NK-92 treated with Interleukin-12 subunit alpha and Interleukin-12 subunit beta, amount 100 ng/mL, for 24 hours (cell line): ENCODE measurements around the gene SNUPN.

ENCODE experiments used
- DNase-seq: peaks from one replicate; lab custom pipeline; 2025; lab: John Stamatoyannopoulos, UW

SNUPN gene

GRCh38 chr15:75625542-75626347, at the start of gene SNUPN:
TSS of gene SNUPN (minus strand) at chr15:75625725. CDS start at chr15:75621051, 4,674 bp downstream.
- DNase-seq, result peak; percentile 96

GRCh38 chr15:75674366-75674765, 48.8 kb upstream of the SNUPN start:
- no peak for DNase-seq

- DNase-seq, result no peak
Measured at GRCh38 chr15:75673426-75674235, 48.1 kb upstream of the SNUPN start.

DNA sequence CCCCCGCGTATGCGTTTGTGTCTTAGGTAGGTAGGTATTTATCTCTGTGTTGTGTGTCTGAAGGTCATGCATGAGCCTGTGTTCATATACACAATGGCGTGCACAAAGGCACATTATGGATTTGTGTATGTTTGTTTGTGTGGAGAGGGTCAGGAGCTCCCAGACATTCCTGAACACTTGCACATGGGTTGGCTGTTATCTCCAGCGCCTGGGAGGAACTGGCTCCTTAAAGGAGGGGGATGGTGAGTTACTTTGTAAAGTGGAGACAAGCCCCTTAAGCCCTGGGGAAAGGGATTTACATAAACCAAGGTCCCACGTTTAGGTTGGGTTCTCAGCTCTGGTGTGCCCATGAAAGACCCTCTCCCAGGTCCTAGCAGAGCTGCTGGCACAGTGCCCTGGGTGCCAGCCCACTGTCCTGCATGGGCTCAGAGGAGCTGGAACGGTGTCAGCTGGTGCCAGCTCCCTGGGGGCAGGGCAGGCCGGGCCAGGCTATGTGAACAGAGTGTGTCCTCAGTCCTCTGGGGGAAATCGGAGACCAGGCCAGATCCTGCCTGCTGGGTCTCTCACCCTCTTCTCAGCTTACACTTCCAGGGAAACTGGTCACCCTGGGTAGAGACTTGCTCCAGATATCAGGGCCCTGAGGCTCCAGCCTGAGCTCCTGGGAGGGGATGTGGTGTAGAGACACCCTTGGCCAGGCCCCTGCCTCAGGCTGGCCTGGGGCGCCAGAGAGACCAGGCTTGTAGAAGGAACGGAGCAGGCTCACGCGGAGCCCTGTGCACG, 47.3 kb upstream of the SNUPN start:
- DNase-seq, result no peak

GRCh38 chr15:75671730-75672602, 46.4 kb upstream of the SNUPN start:
- DNase-seq, result no peak

DNA sequence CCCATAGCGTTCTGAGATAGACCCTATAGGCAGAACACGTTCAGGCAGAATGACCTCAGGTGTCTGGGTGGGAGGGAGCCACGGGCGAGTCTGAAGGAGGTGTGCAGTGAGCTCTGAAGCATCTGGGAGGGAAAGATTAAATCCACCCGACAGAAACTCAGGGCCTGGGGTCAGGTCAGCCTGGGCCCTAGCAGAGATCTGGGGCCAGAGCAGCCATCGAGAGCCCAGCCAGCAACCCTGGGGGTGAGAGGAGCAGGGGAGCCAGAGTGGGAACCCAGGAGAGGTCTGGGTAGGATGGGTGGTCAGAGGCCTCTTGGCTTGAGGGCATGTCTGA, 44.3 kb upstream of the SNUPN start:
- no peak for DNase-seq

DNA sequence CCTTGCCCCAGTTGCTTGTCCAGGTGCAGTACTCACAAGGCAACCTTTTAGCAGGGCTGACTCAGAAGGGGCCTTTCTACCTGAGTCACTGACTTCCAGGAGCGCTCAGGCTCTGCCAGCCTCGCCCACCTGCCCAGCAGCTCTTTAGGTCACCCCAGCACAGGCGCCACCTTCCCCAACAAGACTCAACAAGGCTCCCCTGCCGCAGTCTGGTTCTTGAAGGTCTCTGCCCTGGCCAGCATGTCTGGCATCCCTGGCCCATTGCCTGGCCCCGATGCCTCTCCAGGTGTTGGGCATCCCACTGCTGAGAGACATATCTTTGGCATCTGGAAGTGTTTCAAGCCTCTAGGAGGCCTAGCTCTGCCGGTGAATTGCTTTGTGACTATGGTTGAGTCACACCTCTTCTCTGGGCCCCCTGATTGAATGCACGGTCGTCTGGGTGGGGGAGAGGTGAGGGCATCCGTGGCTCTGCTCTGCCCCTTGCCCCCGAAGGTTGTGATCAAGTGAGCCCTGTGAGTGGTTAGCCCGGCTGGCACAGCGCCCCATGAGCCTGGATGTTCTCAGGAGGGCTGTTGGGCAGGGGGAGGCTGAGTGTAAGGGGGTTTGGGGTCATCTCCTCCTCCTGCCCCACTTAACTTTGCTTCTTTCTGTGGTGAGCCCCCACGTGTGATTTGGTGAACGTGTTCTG, 43.8 kb upstream of the SNUPN start:
- no peak for DNase-seq

- no peak for DNase-seq
Measured at GRCh38 chr15:75666823-75667501, 41.4 kb upstream of the SNUPN start.

DNA sequence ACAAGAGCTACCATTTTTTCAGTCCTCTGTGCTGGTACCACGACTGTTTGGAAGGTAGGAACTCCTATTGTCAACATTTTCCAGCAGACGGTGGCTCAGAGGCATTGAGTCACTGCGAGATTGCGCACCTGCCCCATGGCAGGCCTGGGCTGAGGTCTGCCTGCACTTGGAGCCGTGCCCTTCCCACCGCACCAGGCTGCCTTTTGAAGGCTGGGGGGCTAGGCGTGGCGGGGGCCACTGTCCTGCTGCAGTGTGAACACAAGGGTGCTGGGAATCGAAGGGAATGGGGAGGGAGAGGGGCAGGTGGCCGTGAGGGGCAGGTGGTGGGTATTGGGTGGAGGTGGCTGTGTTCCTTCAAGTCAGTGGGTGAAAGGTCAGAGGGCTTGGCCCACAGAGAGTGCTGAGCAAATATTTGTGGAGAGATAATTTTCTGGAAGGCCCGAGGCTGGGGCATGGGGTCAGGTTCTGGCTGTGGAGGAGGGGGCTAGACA, 38.5 kb upstream of the SNUPN start:
- DNase-seq, result no peak

GRCh38 chr15:75662823-75663519, 37.4 kb upstream of the SNUPN start:
- DNase-seq, result no peak

GRCh38 chr15:75661756-75662140, 36.2 kb upstream of the SNUPN start:
- DNase-seq, result no peak

- no peak for DNase-seq
Measured at GRCh38 chr15:75661100-75661755, 35.7 kb upstream of the SNUPN start.

GRCh38 chr15:75659928-75660645, 34.6 kb upstream of the SNUPN start:
- DNase-seq, result no peak

- DNase-seq, result no peak
Measured at GRCh38 chr15:75659141-75659771, 33.7 kb upstream of the SNUPN start.

DNA sequence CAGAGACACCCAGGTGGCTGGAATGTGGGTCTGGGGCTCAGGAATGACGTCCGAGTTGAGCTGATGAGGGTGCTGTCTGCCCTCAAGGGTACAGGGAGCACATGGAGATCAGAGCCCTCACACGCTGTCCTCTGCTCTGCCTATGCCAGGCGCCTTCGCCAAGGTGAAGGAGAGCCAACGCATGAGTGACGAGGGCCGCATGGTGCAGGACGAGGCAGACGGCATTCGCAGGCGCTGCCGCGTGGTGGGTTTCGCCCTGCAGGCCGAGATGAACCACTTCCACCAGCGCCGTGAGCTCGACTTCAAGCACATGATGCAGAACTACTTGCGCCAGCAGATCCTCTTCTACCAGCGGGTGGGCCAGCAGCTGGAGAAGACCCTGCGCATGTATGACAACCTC, 31.3 kb upstream of the SNUPN start:
- DNase-seq, result no peak

DNA sequence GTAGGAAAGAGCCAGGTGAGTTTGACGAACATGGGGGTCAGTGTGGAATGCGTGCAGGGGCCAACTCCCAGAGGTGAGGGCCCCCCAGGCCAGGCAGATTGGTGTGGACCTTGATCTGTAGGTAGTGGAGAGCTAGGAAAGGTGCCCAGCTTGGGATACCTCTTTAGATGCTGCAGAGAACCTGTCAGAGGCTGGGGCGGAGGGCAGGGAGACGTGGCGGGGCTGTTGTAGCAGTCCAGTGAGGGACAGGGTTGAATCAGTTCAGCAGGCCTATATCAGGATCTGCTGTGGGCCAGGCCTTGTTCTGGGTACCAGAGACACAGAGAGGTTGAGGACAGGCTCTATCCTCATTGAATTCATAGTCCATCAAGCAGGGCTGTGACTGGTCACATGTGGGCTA, 30.8 kb upstream of the SNUPN start:
- DNase-seq, result no peak

GRCh38 chr15:75655931-75656330, 30.4 kb upstream of the SNUPN start:
- no peak for DNase-seq
